ENCODE measurements around the gene GRAP2. TPM values are rescaled to one million over a fixed set of nuclear protein-coding genes. Genes with fewer than 3 reads are reported as not detected.

The GRAP2 gene
- total and polyA plus RNA-seq, 10 of the 15 experiments (the other 5 are each of a cell fraction or from before 2014, with no cell fraction given), result 3.3 to 79.1 (median 59.6) TPM

DNA sequence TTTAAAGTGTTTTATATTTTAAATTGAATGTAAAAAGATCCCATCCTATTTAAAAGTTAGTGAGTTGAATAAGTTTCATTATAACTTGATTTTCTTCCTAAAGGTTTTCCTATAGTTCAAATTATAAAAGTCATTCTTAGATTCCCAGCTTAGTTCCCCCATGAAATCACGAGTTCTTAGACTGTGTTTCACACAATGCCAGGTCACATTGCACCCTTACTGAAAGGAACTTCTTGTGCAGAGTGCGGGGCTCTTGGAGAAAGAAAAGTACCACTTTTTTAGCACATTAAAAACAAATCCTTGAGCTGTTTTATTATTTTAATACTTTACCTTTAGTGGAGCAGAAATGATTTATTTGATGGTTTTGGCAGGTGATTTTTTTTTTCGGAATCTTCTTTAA lies 15.6 kb downstream of the GRAP2 start:
- TF ChIP-seq IKZF2 (IDR thresholded peaks at IDR 0.05), result no peak
- no peak for TF ChIP-seq EED (IDR thresholded peaks at IDR 0.05; ENCODE audit: low read depth)
- no peak for TF ChIP-seq MTA3 (IDR thresholded peaks at IDR 0.05; ENCODE audit: borderline replicate concordance, low read length)
- TF ChIP-seq DPF2 (IDR thresholded peaks at IDR 0.05), result no peak
- no peak for TF ChIP-seq ETV6 (conservative IDR thresholded peaks at IDR 0.05 in 1 of 2, IDR thresholded peaks at IDR 0.05 in 1 of 2; ENCODE audit: borderline replicate concordance in 1 of 2, low read depth in 1 of 2)
- no peak for TF ChIP-seq LARP7 (IDR thresholded peaks at IDR 0.05)
- no peak for TF ChIP-seq ELK1 (IDR thresholded peaks at IDR 0.05; ENCODE audit: low read depth, low read length)
- TF ChIP-seq FOXK2 (IDR thresholded peaks at IDR 0.05), result no peak
- no peak for TF ChIP-seq NFXL1 (IDR thresholded peaks at IDR 0.05; ENCODE audit: borderline replicate concordance)
- no peak for TF ChIP-seq JUNB (IDR thresholded peaks at IDR 0.05)
- no peak for TF ChIP-seq ATF7 (IDR thresholded peaks at IDR 0.05; ENCODE audit: low read depth)
- no peak for TF ChIP-seq TCF12 (IDR thresholded peaks at IDR 0.05; ENCODE audit: low read depth, low read length)
- TF ChIP-seq CEBPB (IDR thresholded peaks at IDR 0.05; ENCODE audit: borderline replicate concordance in 1 of 2, low read depth in 2 of 2, low read length in 2 of 2), result no peak
- Histone ChIP-seq H4K20me1 (ENCODE audit: control insufficient read depth, insufficient read depth) (no peaks in the 10 kb centered on the region), H3K9ac (ENCODE audit: control insufficient read depth, insufficient read depth, low read length) (no peak overlapping the region), H3K27me3 (replicated peaks in 1 of 2; ENCODE audit: control insufficient read depth in 2 of 2, insufficient read depth in 2 of 2, low read length in 1 of 2) (no peaks in the 10 kb centered on the region), H3K79me2 (ENCODE audit: control insufficient read depth, insufficient read depth, low read length) (peaks cover 90% of the 10 kb centered on the region), H3K36me3 (ENCODE audit: control insufficient read depth in 2 of 2, insufficient read depth in 2 of 2, low read length in 1 of 2) (peaks cover 6 to 11% of the 10 kb centered on the region in 2 experiments), H3K4me1 (ENCODE audit: control insufficient read depth, insufficient read depth, low read length) (peaks cover 15% of the 10 kb centered on the region), H2AFZ (ENCODE audit: control insufficient read depth, low read depth, low read length) (no peak overlapping the region), H3K4me2 (ENCODE audit: control insufficient read depth, insufficient read depth) (no peak overlapping the region), H3K27ac (ENCODE audit: control insufficient read depth, insufficient read depth) (no peak overlapping the region), H3K9me3 (replicated peaks; ENCODE audit: control insufficient read depth, insufficient read depth, low read length) (no peaks in the 10 kb centered on the region), H3K4me3 (no peak overlapping the region)
- DNase-seq (ENCODE audit: low read depth, low spot score) (no peak), FAIRE-seq (no peak), ATAC-seq (no peak)
- POLR2A ChIA-PET, result interaction anchor here (1.1 to 2.1 kb wide), 5 partner anchors 9 to 151 kb away, joined by 3 to 7 read pairs (median 5); no protein-coding TSS in a partner anchor
- no TSS peak for BruUV-seq (replicated peaks)
- intact Hi-C loops (cut with micrococcal nuclease; ENCODE audit: unreplicated experiment), result no loop called here
- 100% methylated on average over 3 of the region's 3 CpGs for WGBS (ENCODE audit: insufficient coverage, insufficient replicate concordance, low lambda C conversion rate, missing lambda C conversion rate)
- SMC1A ChIA-PET (ENCODE audit: uncharacterized antibody, unreplicated experiment), result interaction anchor here (1.1 to 4.5 kb wide), 6 partner anchors 9 to 107 kb away, joined by 3 to 34 read pairs (median 9); no protein-coding TSS in a partner anchor
- in situ Hi-C loops (cut with MboI), result no loop called here
- CTCF ChIA-PET, result interaction anchor here (0.8 to 1.4 kb wide), 6 partner anchors 10 to 78 kb away, joined by 3 to 8 read pairs (median 3); no protein-coding TSS in a partner anchor
- RAD21 ChIA-PET (ENCODE audit: unreplicated experiment), result interaction anchor here (0.8 to 2.3 kb wide), 4 partner anchors 17 to 120 kb away, joined by 3 to 7 read pairs (median 4); no protein-coding TSS in a partner anchor
